GM19328 (cell line): ENCODE data around the gene ADAMTS14.

ENCODE experiments used
- ATAC-seq: cut with Tn5 transposase; IDR thresholded peaks from one replicate; pipeline ENCODE4 v1.9.1; 2021; ENCODE audit warnings: mild to moderate bottlenecking, moderate library complexity; ENCODE audit not compliant: unreplicated experiment

ADAMTS14 gene

GRCh38 chr10:70747192-70747965, 75.1 kb downstream of the ADAMTS14 start:
- ATAC-seq = no peak

GRCh38 chr10:70748305-70748704, 76.0 kb downstream of the ADAMTS14 start:
- ATAC-seq = no peak

GRCh38 chr10:70748801-70749573, 76.7 kb downstream of the ADAMTS14 start:
- ATAC-seq = no peak

GRCh38 chr10:70749756-70750155, 77.5 kb downstream of the ADAMTS14 start:
- ATAC-seq = no peak

GRCh38 chr10:70750156-70750703, 77.9 kb downstream of the ADAMTS14 start:
- ATAC-seq = no peak

GRCh38 chr10:70751356-70751755, 79.0 kb downstream of the ADAMTS14 start:
- no peak for ATAC-seq

GRCh38 chr10:70751991-70752390, 79.7 kb downstream of the ADAMTS14 start:
- no peak for ATAC-seq

- ATAC-seq = no peak
Observed at GRCh38 chr10:70752571-70752970, 80.3 kb downstream of the ADAMTS14 start.

GRCh38 chr10:70753026-70753663, 80.8 kb downstream of the ADAMTS14 start:
- ATAC-seq = no peak

- no peak for ATAC-seq
Observed at GRCh38 chr10:70753841-70754621, 81.7 kb downstream of the ADAMTS14 start.

GRCh38 chr10:70756700-70757360, 84.5 kb downstream of the ADAMTS14 start:
- no peak for ATAC-seq

GRCh38 chr10:70757856-70758255, 85.5 kb downstream of the ADAMTS14 start:
- no peak for ATAC-seq

- ATAC-seq = no peak
Observed at GRCh38 chr10:70758757-70759514, 86.6 kb downstream of the ADAMTS14 start.

GRCh38 chr10:70759781-70760180, 87.5 kb downstream of the ADAMTS14 start:
- no peak for ATAC-seq

- no peak for ATAC-seq
Observed at GRCh38 chr10:70760271-70760787, 88.0 kb downstream of the ADAMTS14 start.

- ATAC-seq = no peak
Observed at GRCh38 chr10:70761031-70761601, 88.8 kb downstream of the ADAMTS14 start.

GRCh38 chr10:70761727-70762350, 89.5 kb downstream of the ADAMTS14 start:
- no peak for ATAC-seq

- ATAC-seq = no peak
Observed at GRCh38 chr10:70762441-70763175, 90.3 kb downstream of the ADAMTS14 start.
